IMR-90 (cell line): ENCODE results near the gene DOK6. TPM values are rescaled to one million over a fixed set of nuclear protein-coding genes. Genes with fewer than 3 reads are reported as not detected.

Experiments
- ATAC-seq: fragments of 200-7000 bp; cut with Tn5 transposase; 2 replicates; pipeline ENCODE4 v1.9.1; 2020; ENCODE audit warnings: low read depth, mild to moderate bottlenecking, moderate library complexity
- BruUV-seq: library from RNA; stranded (reverse); fragments of 400-500 nt; replicated peaks from 2 replicates; lab custom pipeline; 2021; lab: Mats Ljungman, UMichigan
- CTCF ChIA-PET: fragments of 300-600 bp; formaldehyde crosslinking; extraction: SDS; loops from one replicate; lab custom pipeline; 2021; ENCODE audit warnings: antibody characterized with exemption; lab: Yijun Ruan, JAX
- POLR2A ChIA-PET: fragments of 300-600 bp; sonication (Branson Sonifier 250); formaldehyde crosslinking; loops from one replicate; lab custom pipeline; 2022; ENCODE audit warnings: antibody characterized with exemption; ENCODE audit not compliant: unreplicated experiment; lab: Charles Lee
- DNase-seq: peaks from one replicate; pipeline ENCODE4 v3.0.0; 2013
- H2AFZ ChIP-seq: replicated peaks from 2 replicates; pipeline ENCODE3; 2013; ENCODE audit warnings: low read length, mild to moderate bottlenecking; ENCODE audit not compliant: poor library complexity
- H2AK5ac ChIP-seq: 2 replicates; pipeline ENCODE4 v1.6.1; 2013; ENCODE audit warnings: low read depth, low read length, inconsistent platforms
- H2AK9ac ChIP-seq: replicated peaks from 2 replicates; pipeline ENCODE3; 2013; ENCODE audit warnings: mild to moderate bottlenecking, low read depth, low read length, moderate library complexity; ENCODE audit not compliant: poor library complexity
- H2BK120ac ChIP-seq: 2 replicates; pipeline ENCODE4 v1.6.1; 2013; ENCODE audit warnings: low read depth, low read length, inconsistent platforms
- H2BK15ac ChIP-seq: 3 replicates; pipeline ENCODE4 v1.6.1; 2013; ENCODE audit warnings: low read depth, low read length, inconsistent platforms
- H2BK20ac ChIP-seq: 2 replicates; pipeline ENCODE4 v1.6.1; 2013; ENCODE audit warnings: low read depth, mild to moderate bottlenecking, inconsistent platforms, low read length, moderate library complexity
- H2BK5ac ChIP-seq: 2 replicates; pipeline ENCODE4 v1.6.1; 2013; ENCODE audit warnings: mild to moderate bottlenecking, low read depth, low read length, inconsistent platforms; ENCODE audit not compliant: poor library complexity, severe bottlenecking
- H3K14ac ChIP-seq: replicated peaks from 2 replicates; pipeline ENCODE4 v1.6.1; 2013; ENCODE audit warnings: low read depth, low read length, inconsistent platforms
- H3K18ac ChIP-seq: 2 replicates; pipeline ENCODE4 v1.6.1; 2013; ENCODE audit warnings: low read depth, low read length, control low read depth
- H3K23ac ChIP-seq: 2 replicates; pipeline ENCODE4 v1.6.1; 2013; ENCODE audit warnings: low read depth, low read length, inconsistent platforms
- H3K27ac ChIP-seq: 2 replicates; pipeline ENCODE4 v1.5.1; 2013; ENCODE audit warnings: mild to moderate bottlenecking, control low read depth, low read length; ENCODE audit not compliant: insufficient read depth
- H3K27me3 ChIP-seq: 2 replicates; pipeline ENCODE4 v1.6.1; 2013; ENCODE audit warnings: low read length; ENCODE audit not compliant: control insufficient read depth, insufficient read depth
- H3K36me3 ChIP-seq: 2 replicates; pipeline ENCODE4 v1.6.1; 2013; ENCODE audit warnings: low read length, mixed read lengths; ENCODE audit not compliant: control insufficient read depth, insufficient read depth
- H3K4ac ChIP-seq: 2 replicates; pipeline ENCODE4 v1.6.1; 2013; ENCODE audit warnings: low read depth, low read length, inconsistent platforms
- H3K4me1 ChIP-seq: 2 replicates; pipeline ENCODE4 v1.6.1; 2013; ENCODE audit warnings: low read length, mixed read lengths; ENCODE audit not compliant: control insufficient read depth, insufficient read depth
- H3K4me2 ChIP-seq: 2 replicates; pipeline ENCODE4 v1.6.1; 2013; ENCODE audit warnings: low read depth, mild to moderate bottlenecking, control low read depth, low read length, moderate library complexity
- H3K4me3 ChIP-seq: 2 replicates; pipeline ENCODE4 v1.5.1; 2013; ENCODE audit warnings: low read depth, mild to moderate bottlenecking, control low read depth, low read length, moderate library complexity; ENCODE audit not compliant: insufficient read depth
- H3K56ac ChIP-seq: 2 replicates; pipeline ENCODE4 v1.6.1; 2013; ENCODE audit warnings: low read length, inconsistent platforms; ENCODE audit not compliant: insufficient read depth; ENCODE audit errors: extremely low read depth
- H3K79me1 ChIP-seq, 2 experiments: 2 replicates each; pipeline ENCODE4 v1.6.1; 2013; ENCODE audit warnings: low read length in 2 of 2, inconsistent platforms in 1 of 2, low read depth in 1 of 2
- H3K9ac ChIP-seq: 2 replicates; pipeline ENCODE4 v1.6.1; 2013; ENCODE audit warnings: low read depth, low read length, control low read depth
- H3K9me1 ChIP-seq: 2 replicates; pipeline ENCODE4 v1.6.1; 2013; ENCODE audit warnings: low read length, inconsistent platforms; ENCODE audit not compliant: insufficient read depth
- H3K9me3 ChIP-seq: 2 replicates; pipeline ENCODE4 v1.6.1; 2013; ENCODE audit warnings: low read length; ENCODE audit not compliant: control insufficient read depth, insufficient read depth
- H4K20me1 ChIP-seq: 2 replicates; pipeline ENCODE4 v1.6.1; 2013; ENCODE audit warnings: low read length, inconsistent platforms; ENCODE audit not compliant: insufficient read depth
- H4K5ac ChIP-seq: 2 replicates; pipeline ENCODE4 v1.6.1; 2013; ENCODE audit warnings: mild to moderate bottlenecking, low read depth, low read length, control low read depth
- H4K8ac ChIP-seq, 2 experiments: 2 replicates each; pipeline ENCODE4 v1.6.1; 2013; ENCODE audit warnings: low read depth in 2 of 2, low read length in 2 of 2, control low read depth in 1 of 2, inconsistent platforms in 1 of 2
- H4K91ac ChIP-seq: 2 replicates; pipeline ENCODE4 v1.6.1; 2013; ENCODE audit warnings: low read depth, low read length, inconsistent platforms; ENCODE audit not compliant: insufficient read depth
- BHLHE40 ChIP-seq: fragments of 150-350 bp; IDR thresholded peaks from 2 replicates; pipeline ENCODE4 v1.6.1; 2016; ENCODE audit warnings: mild to moderate bottlenecking, low read depth, low read length
- CEBPB ChIP-seq: IDR thresholded peaks from 2 replicates; pipeline ENCODE4 v1.6.1; 2012; ENCODE audit warnings: low read depth, low read length, improper control_type of control experiment
- CHD1 ChIP-seq: IDR thresholded peaks from 2 replicates; pipeline ENCODE4 v1.6.1; 2012; ENCODE audit warnings: low read depth, low read length, improper control_type of control experiment
- CTCF ChIP-seq: conservative IDR thresholded peaks from 2 replicates; pipeline ENCODE4 v1.5.1; 2012; ENCODE audit warnings: mild to moderate bottlenecking, low read depth, low read length, improper control_type of control experiment
- MAFK ChIP-seq: IDR thresholded peaks from 2 replicates; pipeline ENCODE4 v1.6.1; 2012; ENCODE audit warnings: low read depth, low read length, improper control_type of control experiment
- MXI1 ChIP-seq: IDR thresholded peaks from 2 replicates; pipeline ENCODE4 v1.6.1; 2012; ENCODE audit warnings: low read depth, mild to moderate bottlenecking, low read length, moderate library complexity, borderline replicate concordance
- NFE2L2 ChIP-seq: fragments of 150-350 bp; IDR thresholded peaks from 2 replicates; pipeline ENCODE4 v1.6.1; 2016; ENCODE audit warnings: low read depth, mild to moderate bottlenecking, low read length
- POLR2A ChIP-seq: IDR thresholded peaks from 2 replicates; pipeline ENCODE4 v1.6.1; 2012; ENCODE audit warnings: mild to moderate bottlenecking, low read depth, low read length
- RAD21 ChIP-seq: IDR thresholded peaks from 2 replicates; pipeline ENCODE4 v1.6.1; 2012; ENCODE audit warnings: low read length, improper control_type of control experiment
- RCOR1 ChIP-seq: IDR thresholded peaks from 2 replicates; pipeline ENCODE4 v1.6.1; 2012; ENCODE audit warnings: mild to moderate bottlenecking, low read length, improper control_type of control experiment; ENCODE audit not compliant: insufficient replicate concordance
- RFX5 ChIP-seq: IDR thresholded peaks from 2 replicates; pipeline ENCODE4 v1.8.0; 2012; ENCODE audit warnings: low read depth, mild to moderate bottlenecking, low read length, moderate library complexity
- SMC3 ChIP-seq: fragments of 150-350 bp; IDR thresholded peaks from 2 replicates; pipeline ENCODE4 v1.6.1; 2016; ENCODE audit warnings: low read depth, mild to moderate bottlenecking, antibody characterized with exemption, low read length, moderate library complexity
- WGBS, 2 experiments: methylation state at CpG; one replicate each; pipeline versions ENCODE4 v1.1.5 to v1.1.7; 2013; ENCODE audit warnings: missing lambda C conversion rate in 2 of 2; ENCODE audit not compliant: insufficient read length in 1 of 2; ENCODE audit errors: extremely low coverage in 2 of 2; 5-methylcytosine and 5-hydroxymethylcytosine counted together
- dilution Hi-C: fragments of 300-500 bp; cut with HindIII; formaldehyde crosslinking; loops from one replicate; pipeline ENCODE4 v1.14.3; 2018; ENCODE audit warnings: low sequenced_read_pairs; ENCODE audit not compliant: unreplicated experiment
- in situ Hi-C: fragments of 300-500 bp; cut with MboI; formaldehyde crosslinking; loops from 3 replicates; pipeline ENCODE4 v1.14.3; 2019; ENCODE audit warnings: low sequenced_read_pairs, inconsistent platforms, mixed read lengths
- intact Hi-C: fragments of 100-400 bp; cut with micrococcal nuclease; formaldehyde crosslinking; loops from 2 replicates; pipeline ENCODE4 v1.10.0; 2022
- polyA plus RNA-seq, 3 experiments: library from polyadenylated mRNA; depleted of rRNA; stranded (reverse); fragments of >200 nt; gene quantifications; 2 replicates each; pipeline ENCODE4 v1.2.3, GENCODE V29; 2012; ENCODE audit warnings: low replicate concordance in 1 of 3
- total RNA-seq: library from RNA; depleted of rRNA; stranded (reverse); fragments of >200 nt; gene quantifications from 2 replicates; pipeline ENCODE4 v1.2.3, GENCODE V29; 2012
- TF ChIP-seq, protein P1 (sequence below): fragments of 150-350 bp; IDR thresholded peaks from 2 replicates; pipeline ENCODE4 v1.6.1; 2017; ENCODE audit warnings: mild to moderate bottlenecking, antibody characterized with exemption, low read length, low read depth

The DOK6 gene
- total and polyA plus RNA-seq, 2 of the 4 experiments (the other 2 are of a cell fraction), result 1.9 to 2.7 TPM

DNA sequence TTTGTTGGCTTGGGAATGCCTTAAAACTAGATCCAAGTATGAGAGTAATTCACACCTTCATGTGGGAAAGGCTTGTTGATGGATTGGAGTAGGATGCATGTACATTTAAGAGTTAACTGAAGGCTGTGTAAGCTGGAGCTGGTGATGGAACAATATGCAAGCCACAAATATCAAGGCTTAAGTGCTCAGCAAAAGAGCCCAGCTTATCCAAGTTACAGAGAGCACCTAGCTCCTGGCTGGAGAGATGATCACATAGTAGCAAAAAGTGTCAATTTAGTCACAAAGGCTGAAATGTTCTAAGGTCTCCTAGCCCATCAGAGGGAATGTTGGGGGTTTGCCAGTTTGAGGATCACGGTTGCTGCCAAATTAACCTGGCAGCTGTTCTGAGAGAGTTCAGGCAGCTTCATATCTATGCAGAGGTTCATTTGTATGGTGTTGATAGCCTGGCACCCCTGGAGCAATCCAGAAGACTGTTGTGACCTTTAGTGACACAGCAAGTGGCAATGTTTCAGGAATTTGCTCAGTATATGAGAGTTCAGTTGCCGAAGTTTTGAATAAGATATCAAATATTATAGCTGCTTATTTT is 228.2 kb downstream of the DOK6 start:
- BruUV-seq, result no TSS peak

More for the DNA sequence above, 228.2 kb downstream of the DOK6 start:
- Histone ChIP-seq H3K27me3 (no peaks in the 10 kb centered on the region), H3K79me1 (no peaks in the 10 kb centered on the region), H3K14ac (no peak overlapping the region), H3K23ac (no peak overlapping the region), H2BK20ac (no peak overlapping the region), H3K4me3 (no peak overlapping the region), H3K4me1 (0 out of 2 replicates have a peak, but pooled peaks cover 2% of the 10 kb centered on the region), H3K27ac (no peak overlapping the region), H2AFZ (no peak overlapping the region), H3K56ac (no peak overlapping the region), H4K8ac (no peak overlapping the region), H3K18ac (no peak overlapping the region), H2BK120ac (no peak overlapping the region), H2AK5ac (no peak overlapping the region), H2AK9ac (no peak overlapping the region), H2BK15ac (no peak overlapping the region), H2BK5ac (no peak overlapping the region), H3K4me2 (no peak overlapping the region), H3K4ac (no peak overlapping the region), H4K5ac (no peak overlapping the region), H3K9me1 (no peaks in the 10 kb centered on the region), H4K20me1 (no peaks in the 10 kb centered on the region), H3K36me3 (no peaks in the 10 kb centered on the region), H3K9ac (no peak overlapping the region), H4K91ac (no peak overlapping the region), H3K9me3 (no peaks in the 10 kb centered on the region)
- in situ Hi-C loops (no loop called here), intact Hi-C loops (no loop called here), dilution Hi-C loops (no loop called here)
- ATAC-seq (no peak), DNase-seq (no peak)
- ChIA-PET POLR2A (no interaction called here), CTCF (no interaction called here)
- no CpG with 5 or more reads among the region's 2 CpGs for WGBS, 2 experiments
- no peak for TF ChIP-seq NFE2L2
- no peak for TF ChIP-seq CEBPB
- TF ChIP-seq RFX5, result no peak
- no peak for TF ChIP-seq BHLHE40
- no peak for TF ChIP-seq RAD21
- TF ChIP-seq MXI1, result no peak
- TF ChIP-seq SMC3, result no peak
- TF ChIP-seq, protein P1, sequence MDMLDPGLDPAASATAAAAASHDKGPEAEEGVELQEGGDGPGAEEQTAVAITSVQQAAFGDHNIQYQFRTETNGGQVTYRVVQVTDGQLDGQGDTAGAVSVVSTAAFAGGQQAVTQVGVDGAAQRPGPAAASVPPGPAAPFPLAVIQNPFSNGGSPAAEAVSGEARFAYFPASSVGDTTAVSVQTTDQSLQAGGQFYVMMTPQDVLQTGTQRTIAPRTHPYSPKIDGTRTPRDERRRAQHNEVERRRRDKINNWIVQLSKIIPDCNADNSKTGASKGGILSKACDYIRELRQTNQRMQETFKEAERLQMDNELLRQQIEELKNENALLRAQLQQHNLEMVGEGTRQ, result no peak
- no peak for TF ChIP-seq POLR2A
- TF ChIP-seq CTCF, result no peak
- no peak for TF ChIP-seq RCOR1
- TF ChIP-seq MAFK, result no peak
- no peak for TF ChIP-seq CHD1
